CD14-positive monocyte (primary cell): ENCODE measurements around the gene KLHL7. TPM values are rescaled to one million over a fixed set of nuclear protein-coding genes. Genes with fewer than 3 reads are reported as not detected.

ENCODE experiments used
- DNase-seq, 3 donors: peaks; one replicate each; pipeline ENCODE4 v3.0.0-alpha.2; 2011 to 2022
- H2AFZ ChIP-seq: 2 replicates; pipeline ENCODE4 v1.6.0; 2012; ENCODE audit warnings: mild to moderate bottlenecking, low read depth, low read length, inconsistent platforms; ENCODE audit not compliant: insufficient read depth, poor library complexity, severe bottlenecking
- H3K27ac ChIP-seq, 2 donors: 1 replicate in 1 of 2; 2 replicates in 1 of 2; pipeline ENCODE4 v1.5.1; 2012 to 2013; ENCODE audit warnings: low read length in 2 of 2, control low read depth in 1 of 2, inconsistent platforms in 1 of 2, low read depth in 1 of 2, mild to moderate bottlenecking in 1 of 2
- H3K27me3 ChIP-seq, 2 donors: one replicate each; pipeline versions ENCODE4 v1.6.0 to v1.6.1; 2011 to 2013; ENCODE audit warnings: low read length in 2 of 2; ENCODE audit not compliant: control insufficient read depth in 2 of 2, insufficient read depth in 2 of 2
- H3K36me3 ChIP-seq, 2 donors: replicated peaks in 1 of 2; 1 replicate in 1 of 2; 2 replicates in 1 of 2; pipeline versions ENCODE4 v1.5.1 to v1.6.1; 2012 to 2013; ENCODE audit warnings: low read length in 2 of 2, control low read depth in 1 of 2, inconsistent platforms in 1 of 2, mild to moderate bottlenecking in 1 of 2; ENCODE audit not compliant: insufficient read depth in 2 of 2, control insufficient read depth in 1 of 2
- H3K4me1 ChIP-seq, 2 donors: 1 replicate in 1 of 2; 2 replicates in 1 of 2; pipeline versions ENCODE4 v1.5.1 to v1.6.1; 2012 to 2013; ENCODE audit warnings: low read length in 2 of 2, control low read depth in 1 of 2, inconsistent platforms in 1 of 2, mild to moderate bottlenecking in 1 of 2, moderate library complexity in 1 of 2; ENCODE audit not compliant: insufficient read depth in 2 of 2, control insufficient read depth in 1 of 2
- H3K4me2 ChIP-seq: replicated peaks from 2 replicates; pipeline ENCODE3; 2012; ENCODE audit warnings: low read length, moderate library complexity, mild to moderate bottlenecking; ENCODE audit not compliant: poor library complexity, severe bottlenecking; ENCODE audit errors: extremely low read depth
- H3K4me3 ChIP-seq, 3 experiments: fragments of 200-600 bp in 1 of 3; sonication (generic) in 1 of 3; replicated peaks in 1 of 3; 1 replicate in 2 of 3; 2 replicates in 1 of 3; pipeline ENCODE4 v1.5.1; 2011 to 2013; ENCODE audit warnings: low read length in 3 of 3, mild to moderate bottlenecking in 3 of 3, control low read depth in 2 of 3, low read depth in 2 of 3, inconsistent platforms in 1 of 3, moderate library complexity in 1 of 3
- H3K79me2 ChIP-seq: 2 replicates; pipeline ENCODE4 v1.6.0; 2012; ENCODE audit warnings: mild to moderate bottlenecking, control low read depth, inconsistent platforms, low read length, moderate library complexity; ENCODE audit not compliant: insufficient read depth
- H3K9ac ChIP-seq: 2 replicates; pipeline ENCODE4 v1.6.0; 2017; ENCODE audit warnings: low read length, mild to moderate bottlenecking; ENCODE audit not compliant: insufficient read depth, poor library complexity, severe bottlenecking
- H3K9me3 ChIP-seq, 2 donors: replicated peaks in 1 of 2; 1 replicate in 1 of 2; 2 replicates in 1 of 2; pipeline versions ENCODE4 v1.5.1 to v1.6.1; 2012 to 2013; ENCODE audit warnings: low read length in 2 of 2, control low read depth in 1 of 2; ENCODE audit not compliant: control insufficient read depth in 1 of 2, insufficient read depth in 1 of 2
- H4K20me1 ChIP-seq: 2 replicates; pipeline ENCODE4 v1.6.0; 2012; ENCODE audit warnings: mild to moderate bottlenecking, low read length, control low read depth, moderate library complexity; ENCODE audit not compliant: insufficient read depth
- H3K27ac Mint-ChIP-seq, 7 donors: one replicate each; pipeline ENCODE4 v1.8.0; 2020; ENCODE audit warnings: mild to moderate bottlenecking in 7 of 7, mixed read lengths in 7 of 7, moderate library complexity in 6 of 7, inconsistent platforms in 2 of 7
- H3K27me3 Mint-ChIP-seq, 3 donors: one replicate each; pipeline ENCODE4 v1.8.0; 2021 to 2022; ENCODE audit warnings: low read depth in 3 of 3, mild to moderate bottlenecking in 3 of 3, mixed read lengths in 3 of 3, moderate library complexity in 3 of 3, inconsistent platforms in 1 of 3
- H3K36me3 Mint-ChIP-seq, 2 donors: one replicate each; pipeline ENCODE4 v1.8.0; 2020; ENCODE audit warnings: mixed read lengths in 2 of 2, inconsistent platforms in 1 of 2, mild to moderate bottlenecking in 1 of 2
- H3K4me1 Mint-ChIP-seq: one replicate; pipeline ENCODE4 v1.8.0; 2020; ENCODE audit warnings: mild to moderate bottlenecking, mixed read lengths
- H3K4me3 Mint-ChIP-seq, 2 donors: one replicate each; pipeline ENCODE4 v1.8.0; 2020; ENCODE audit warnings: mild to moderate bottlenecking in 2 of 2, mixed read lengths in 2 of 2, moderate library complexity in 1 of 2
- H3K9me3 Mint-ChIP-seq, 7 donors: one replicate each; pipeline ENCODE4 v1.8.0; 2020 to 2022; ENCODE audit warnings: mixed read lengths in 7 of 7, mild to moderate bottlenecking in 6 of 7, moderate library complexity in 6 of 7, inconsistent platforms in 2 of 7
- CTCF ChIP-seq: fragments of 200-600 bp; IDR thresholded peaks from one replicate; pipeline ENCODE4 v1.8.0; 2022; ENCODE audit warnings: antibody characterized with exemption, mild to moderate bottlenecking
- WGBS: methylation state at CpG from one replicate; pipeline ENCODE4 v1.1.5; 2013; ENCODE audit warnings: missing lambda C conversion rate; ENCODE audit not compliant: insufficient coverage; 5-methylcytosine and 5-hydroxymethylcytosine counted together
- intact Hi-C, 2 donors: fragments of 100-400 bp; cut with micrococcal nuclease; formaldehyde crosslinking; loops; one replicate each; pipeline versions ENCODE4 v1.15.0 to v1.15.1; 2023
- polyA plus RNA-seq, 3 donors: library from polyadenylated mRNA; depleted of rRNA in 1 of 3; unstranded in 2 of 3; stranded (reverse) in 1 of 3; fragments of 300-500 nt in 2 of 3; fragments of >200 nt in 1 of 3; fragmentation: Illumina TruSeq in 2 of 3; gene quantifications; 1 replicate in 2 of 3; 2 replicates in 1 of 3; pipeline ENCODE4 v1.2.3, GENCODE V29; 2012 to 2021

KLHL7 gene
- polyA plus RNA-seq, 3 donors: 15.5 to 21.0 (median 17.4) TPM

DNA sequence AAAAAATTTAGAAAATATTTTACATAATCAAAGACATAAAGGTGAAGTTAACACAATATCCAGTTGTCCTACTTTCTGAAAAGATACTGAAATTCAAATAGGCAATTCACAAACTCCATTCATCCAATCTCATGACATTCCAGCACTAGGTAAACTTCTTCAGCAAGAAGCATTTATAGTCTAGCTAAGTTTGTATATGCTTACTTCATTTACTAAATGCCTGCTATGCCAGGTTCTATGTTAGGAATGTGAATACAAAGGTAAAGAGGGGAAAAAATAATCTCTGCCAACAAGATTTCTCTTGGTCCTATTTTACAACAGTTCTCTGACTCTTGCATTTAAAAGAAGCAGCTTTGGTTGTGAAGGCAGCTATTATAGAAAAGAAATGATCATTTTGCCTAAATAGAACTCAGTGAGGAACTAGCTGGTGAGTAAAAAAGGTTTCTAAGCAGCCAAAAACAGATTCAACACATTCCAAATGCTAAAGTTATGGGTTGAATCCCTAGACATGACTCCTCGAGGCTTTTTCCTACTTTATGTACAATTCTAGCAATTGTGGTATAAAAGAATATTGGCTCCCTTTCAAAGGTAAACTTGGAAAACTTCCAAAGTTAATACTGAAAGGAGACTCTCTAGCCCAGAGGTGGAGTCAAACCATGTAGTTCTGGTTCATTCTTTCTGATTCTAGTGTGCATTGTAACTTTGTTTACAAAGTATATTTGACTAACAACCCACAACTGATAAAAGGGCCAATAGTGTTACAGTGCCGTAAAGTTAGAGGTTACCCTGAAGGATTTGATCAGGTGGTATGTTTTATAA is 30.9 kb upstream of the KLHL7 start:
- no peak overlapping the region for H3K9ac ChIP-seq
- intact Hi-C loops: no loop called here
- no peak for DNase-seq
- H2AFZ ChIP-seq: no peak overlapping the region
- H3K4me3 ChIP-seq: no peak overlapping the region
- H3K36me3 Mint-ChIP-seq: no peaks in the 10 kb centered on the region
- H3K4me1 ChIP-seq: no peaks in the 10 kb centered on the region
- H3K4me1 Mint-ChIP-seq: peaks cover 4% of the 10 kb centered on the region
- H3K27me3 ChIP-seq: no peaks in the 10 kb centered on the region
- H3K4me2 ChIP-seq: no peak overlapping the region
- H3K79me2 ChIP-seq: no peaks in the 10 kb centered on the region
- no peaks in the 10 kb centered on the region for H3K9me3 Mint-ChIP-seq
- peaks cover 0 to 7% (median 2%) of the 10 kb centered on the region in 3 donors for H3K27me3 Mint-ChIP-seq
- H4K20me1 ChIP-seq: no peaks in the 10 kb centered on the region
- H3K4me3 Mint-ChIP-seq: no peak overlapping the region
- H3K9me3 ChIP-seq: no peaks in the 10 kb centered on the region
- no peak overlapping the region for H3K27ac Mint-ChIP-seq
- no CpG with 5 or more reads among the region's 2 CpGs for WGBS
- no peak overlapping the region for H3K27ac ChIP-seq
- no peaks in the 10 kb centered on the region for H3K36me3 ChIP-seq
- no peak for TF ChIP-seq CTCF

- Mint-ChIP-seq H3K9me3 (no peaks in the 10 kb centered on the region), H3K27ac (no peak overlapping the region), H3K4me1 (peaks cover 4% of the 10 kb centered on the region), H3K27me3 (peaks cover 0 to 7% (median 2%) of the 10 kb centered on the region in 3 donors), H3K4me3 (no peak overlapping the region), H3K36me3 (no peaks in the 10 kb centered on the region)
- DNase-seq: no peak
- no peak overlapping the region for H3K27ac ChIP-seq
- no peak overlapping the region for H3K4me3 ChIP-seq
- no peak overlapping the region for H3K9ac ChIP-seq
- intact Hi-C loops: no loop called here
- H4K20me1 ChIP-seq: no peaks in the 10 kb centered on the region
- no peak for TF ChIP-seq CTCF
- H2AFZ ChIP-seq: no peak overlapping the region
- no peak overlapping the region for H3K4me2 ChIP-seq
- 20% methylated on average over 1 of the region's 3 CpGs for whole genome bisulfite sequencing
- H3K36me3 ChIP-seq: no peaks in the 10 kb centered on the region
- H3K27me3 ChIP-seq: no peaks in the 10 kb centered on the region
- H3K9me3 ChIP-seq: no peaks in the 10 kb centered on the region
- H3K79me2 ChIP-seq: no peaks in the 10 kb centered on the region
- H3K4me1 ChIP-seq: no peaks in the 10 kb centered on the region
These were observed 30.0 kb upstream of the KLHL7 start for GRCh38 chr7:23075571-23075970.
